HG03575 (cell line): ENCODE data around the gene MRPL37.
"Not testable (repeated sequence)": the region's sequence is repeated elsewhere in the genome, so short reads cannot be mapped to it uniquely, and the experiment has no call there.

ENCODE experiments used
- ATAC-seq: cut with Tn5 transposase; IDR thresholded peaks from one replicate; pipeline ENCODE4 v1.9.1; 2021; ENCODE audit not compliant: unreplicated experiment, insufficient number of reproducible peaks, low FRiP score; ENCODE audit errors: extremely low read depth

The MRPL37 gene

DNA sequence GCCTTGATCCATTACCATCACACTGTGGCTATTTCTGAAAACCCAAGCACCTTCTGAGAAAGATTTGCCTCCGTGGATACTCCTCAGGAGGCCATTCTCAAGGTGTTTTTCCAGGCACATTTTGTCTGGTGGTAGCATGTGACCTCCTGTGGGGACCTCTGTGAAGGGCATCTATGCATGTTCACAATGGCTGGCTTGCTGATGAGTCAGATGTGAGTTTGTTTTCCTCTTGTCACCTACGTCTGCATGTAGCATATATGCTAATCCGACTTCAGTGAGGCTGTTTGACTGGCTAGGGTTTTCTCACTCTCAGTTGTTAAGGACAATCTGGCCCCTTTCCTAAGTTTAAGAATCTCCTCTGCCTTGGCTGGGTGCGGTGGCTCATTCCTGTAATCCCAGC lies 7.9 kb downstream of the MRPL37 start:
- ATAC-seq: not testable (repeated sequence)

DNA sequence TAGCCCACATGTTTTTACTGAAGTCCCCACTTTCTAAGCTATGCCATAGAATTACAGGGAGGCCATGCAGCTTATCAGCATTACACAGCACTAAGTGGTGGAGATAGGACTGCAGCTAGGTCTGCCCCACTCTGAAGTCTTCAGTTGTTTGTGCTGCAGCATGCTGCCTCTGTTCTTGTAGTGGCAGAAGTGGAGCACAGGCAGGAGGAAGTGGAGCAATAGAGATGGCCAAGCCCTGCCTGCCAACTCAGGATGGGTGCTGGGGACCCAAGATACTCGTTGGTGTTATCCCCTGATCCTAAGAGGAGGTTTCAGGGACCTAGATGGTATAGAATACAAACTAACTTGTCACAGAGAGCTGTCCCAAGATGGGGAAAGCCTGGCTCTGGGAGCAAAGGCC lies 12.9 kb downstream of the MRPL37 start:
- ATAC-seq: no peak

DNA sequence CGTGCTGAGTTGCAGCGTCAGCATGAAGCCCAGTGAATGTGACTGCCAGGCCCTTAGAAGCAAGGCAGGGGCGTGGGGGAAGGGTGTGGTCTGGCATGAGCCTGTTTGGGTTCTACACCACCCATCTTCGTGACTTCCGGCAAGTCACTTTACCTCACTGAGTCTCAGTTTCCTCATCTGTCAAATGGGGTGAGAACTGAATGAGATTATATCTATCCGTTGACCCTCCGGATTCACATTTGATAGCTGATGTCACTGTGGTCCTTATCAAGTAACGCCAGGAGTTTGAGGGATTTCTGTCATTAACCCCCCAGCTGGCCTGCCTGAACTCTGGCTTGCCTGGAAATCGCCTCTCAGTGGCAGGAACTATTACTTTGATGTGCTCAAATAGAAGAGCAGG lies 15.6 kb downstream of the MRPL37 start:
- no peak for ATAC-seq

DNA sequence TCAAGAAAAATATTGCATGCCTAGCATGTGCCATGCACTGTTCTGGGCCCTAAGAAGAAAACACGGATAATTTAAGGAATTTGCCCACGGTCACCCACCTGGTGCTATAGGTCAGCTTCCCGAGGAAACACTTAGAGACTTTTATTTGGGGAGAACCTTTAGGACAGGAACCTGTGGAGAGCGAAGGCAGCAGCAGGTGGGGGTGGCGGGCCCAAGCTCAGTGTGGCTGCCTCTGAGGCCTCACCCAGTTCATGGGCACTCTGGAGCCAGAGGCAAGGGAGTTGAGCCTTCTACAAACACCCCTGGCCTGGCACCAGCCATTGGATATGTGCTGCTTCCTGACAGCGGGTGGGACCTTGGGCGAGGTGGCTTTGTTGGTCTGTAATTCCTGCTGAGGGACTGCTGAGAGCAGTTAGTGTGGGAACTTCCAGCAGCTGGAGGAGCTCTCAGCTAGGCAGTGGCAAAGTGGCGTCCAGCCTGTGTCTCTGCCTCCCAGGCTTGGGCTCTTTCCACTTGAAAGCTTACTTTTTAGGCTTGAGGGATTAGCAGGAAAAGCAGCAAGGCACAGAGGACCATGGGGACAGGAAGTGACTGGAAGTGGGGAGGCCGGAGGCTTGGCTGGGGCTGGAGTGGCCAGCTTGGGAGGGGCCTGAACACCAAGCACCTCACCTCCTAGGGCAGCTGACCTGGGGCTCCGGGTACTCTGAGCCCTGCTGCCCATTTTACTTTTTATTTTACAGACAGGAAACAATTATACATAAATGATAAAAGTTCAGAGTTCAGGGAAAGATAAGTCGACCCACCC lies 19.1 kb downstream of the MRPL37 start:
- ATAC-seq: no peak

DNA sequence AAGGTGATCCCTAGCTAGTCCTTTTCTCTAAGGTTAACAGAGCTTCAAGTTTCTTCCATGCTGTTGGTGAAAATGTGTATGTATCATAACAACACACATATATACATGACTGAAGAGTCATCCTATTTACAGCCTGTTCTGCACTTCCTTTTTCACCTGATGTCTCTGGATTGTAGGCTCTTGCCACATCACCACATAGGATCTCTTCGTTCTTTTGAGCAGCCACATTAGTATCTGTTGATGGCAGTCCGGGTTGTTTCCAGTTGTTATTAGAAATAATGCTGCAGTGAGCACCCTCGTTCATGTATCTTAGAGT lies 19.7 kb downstream of the MRPL37 start:
- no peak for ATAC-seq

DNA sequence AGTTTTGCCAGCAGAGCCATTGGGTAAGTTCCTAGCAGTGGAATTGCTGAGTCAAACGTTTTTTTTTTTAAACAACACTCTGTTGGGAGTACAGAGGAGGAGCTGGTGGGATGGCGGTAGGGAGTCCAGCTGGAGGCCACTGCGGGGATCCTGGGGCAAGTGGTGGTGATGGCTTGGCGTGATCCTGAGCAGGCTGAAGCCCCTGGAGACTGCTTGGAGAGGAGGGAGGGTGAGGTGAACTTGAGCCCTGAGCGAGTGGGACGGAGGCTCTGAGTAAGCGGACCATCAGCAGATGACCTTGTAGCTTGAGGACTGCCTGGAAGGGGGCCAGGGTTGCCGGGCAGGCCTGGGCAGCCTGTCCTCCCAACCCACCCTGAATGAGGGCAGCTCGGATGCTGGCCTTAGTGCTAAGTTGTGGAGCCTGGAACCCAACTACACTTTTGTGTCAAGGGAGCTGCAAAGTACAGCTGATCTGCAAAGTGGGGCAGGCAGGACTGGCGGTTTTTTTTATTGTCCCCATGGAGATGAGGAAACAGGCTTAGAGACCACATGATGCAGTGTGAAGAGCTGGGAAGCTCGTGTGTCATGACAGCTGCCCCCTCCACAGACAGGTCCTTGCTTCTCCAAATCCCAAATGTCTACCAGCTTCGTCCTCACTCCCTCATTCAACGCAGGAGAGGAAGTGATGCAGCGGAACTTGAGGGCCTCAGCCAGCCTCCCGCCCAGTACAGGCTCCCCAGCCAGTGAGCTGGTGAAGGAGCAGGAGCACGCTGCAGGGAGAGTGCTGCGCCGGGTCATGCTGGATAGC lies 20.2 kb downstream of the MRPL37 start:
- ATAC-seq: no peak

DNA sequence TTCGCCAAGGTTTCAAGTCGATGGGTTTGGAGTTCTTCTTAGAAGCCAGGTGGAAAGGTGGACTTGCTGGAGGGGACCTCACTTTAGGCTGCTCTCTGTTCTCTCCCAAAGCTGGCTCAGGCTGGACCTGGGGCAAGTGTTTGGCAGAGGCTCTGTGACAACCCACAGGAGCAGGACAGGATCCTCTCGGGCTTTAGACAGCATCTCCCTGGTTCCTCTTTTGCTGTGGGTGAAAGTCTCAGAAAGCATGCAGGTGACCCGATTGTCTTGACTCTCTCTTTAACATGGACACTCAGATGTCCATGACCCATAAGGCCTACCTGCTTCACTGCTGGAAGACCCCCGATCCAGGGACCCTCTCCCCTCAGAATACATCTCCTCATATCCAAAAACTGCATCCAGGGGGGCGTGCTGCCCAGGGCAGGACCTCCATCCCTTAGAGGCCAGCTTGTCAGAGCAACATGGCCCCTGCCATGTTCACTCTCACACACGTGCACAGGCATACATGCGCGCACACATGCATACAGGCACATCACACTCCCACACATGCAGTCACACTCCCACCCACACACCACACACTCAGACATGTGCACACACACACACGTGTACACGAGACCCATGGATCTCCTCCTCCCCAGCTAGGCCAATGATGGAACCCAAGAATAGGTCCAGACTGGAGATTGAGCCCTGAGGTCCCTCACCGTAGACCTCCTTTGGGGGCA lies 21.3 kb downstream of the MRPL37 start:
- ATAC-seq: no peak

DNA sequence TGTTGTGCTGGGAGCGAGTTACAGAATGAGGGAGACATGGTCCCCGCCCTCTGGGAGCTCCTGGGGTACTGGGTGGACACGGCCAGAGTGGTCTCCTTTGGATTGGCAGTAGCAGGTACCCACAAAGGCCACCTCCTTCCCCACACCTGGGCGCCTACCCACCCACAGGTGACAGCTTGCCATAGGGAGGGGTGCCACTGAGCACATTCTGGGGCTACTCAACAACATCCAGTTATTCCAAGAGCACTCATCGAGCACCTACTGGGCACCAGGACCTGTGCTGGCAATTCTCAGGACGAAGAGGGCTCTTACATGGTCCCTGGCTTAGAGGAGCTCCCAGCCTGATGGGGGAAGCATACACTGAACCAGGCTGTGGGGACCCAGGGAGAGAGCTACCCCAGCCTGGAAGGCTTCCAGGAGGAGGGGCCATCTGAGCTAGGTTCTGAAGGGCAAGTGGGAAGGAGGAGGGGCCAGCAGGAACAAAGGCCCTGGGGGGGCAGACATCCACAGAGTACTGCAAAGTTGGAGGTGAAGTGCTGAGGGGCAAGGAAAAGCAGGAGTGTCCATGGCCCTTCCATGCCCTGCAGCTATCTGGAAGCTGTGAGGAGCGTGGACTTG lies 22.0 kb downstream of the MRPL37 start:
- ATAC-seq: no peak

DNA sequence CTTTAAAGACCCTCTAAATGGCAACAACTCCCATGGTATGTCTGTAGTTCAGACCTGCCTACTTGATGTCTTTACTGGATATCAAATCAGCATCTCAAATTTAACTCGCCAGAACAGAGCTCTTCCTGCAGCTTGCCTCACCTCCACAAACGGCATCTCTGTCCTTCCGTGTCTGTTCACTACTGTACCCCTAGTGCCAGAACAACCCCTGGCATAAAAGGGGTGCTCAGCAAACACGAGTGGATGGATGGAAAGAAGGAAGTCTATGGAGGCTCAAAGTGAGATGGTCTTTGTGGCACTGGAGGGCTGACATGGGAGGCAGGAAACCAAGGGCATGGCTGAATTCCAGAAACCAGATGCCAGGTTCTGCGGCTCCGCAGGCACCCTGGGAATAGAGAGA lies 22.7 kb downstream of the MRPL37 start:
- ATAC-seq: no peak

DNA sequence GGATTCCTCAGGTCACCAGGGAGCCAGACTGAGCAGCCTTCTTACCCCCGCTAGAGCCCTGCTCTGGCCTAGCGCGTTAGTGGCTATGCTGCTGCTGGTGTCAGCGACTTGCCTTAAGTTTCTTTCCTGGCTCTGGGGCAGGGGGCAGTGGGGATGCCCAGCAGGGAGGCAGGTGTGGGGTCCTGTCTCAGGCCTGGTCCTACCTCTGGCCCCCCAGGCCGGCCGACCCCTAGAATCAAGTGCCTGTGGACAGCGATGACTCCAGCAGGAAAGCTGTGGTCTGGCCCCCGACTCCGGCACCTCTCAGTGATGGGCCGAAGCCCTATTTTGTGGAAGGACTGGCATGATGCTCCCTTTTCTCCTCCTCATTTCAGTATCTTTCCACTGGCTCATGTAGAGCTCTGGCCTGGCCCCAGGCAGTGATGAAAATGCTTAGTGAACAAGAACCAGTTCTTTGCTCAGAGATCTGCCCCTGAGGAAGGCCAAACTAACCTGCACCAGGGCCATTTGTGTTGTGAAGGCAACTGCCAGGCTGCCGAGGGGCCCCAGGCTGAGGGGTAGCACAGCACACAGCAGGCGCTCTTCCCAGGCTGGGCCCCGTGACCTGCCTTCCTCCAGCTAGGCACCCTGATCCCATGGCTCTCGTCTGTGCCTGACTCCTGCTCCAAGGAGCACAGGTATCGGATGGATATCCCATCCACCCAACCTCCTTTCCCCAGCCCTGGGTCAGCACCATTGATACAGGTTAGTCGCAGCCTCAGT lies 23.7 kb downstream of the MRPL37 start:
- no peak for ATAC-seq

DNA sequence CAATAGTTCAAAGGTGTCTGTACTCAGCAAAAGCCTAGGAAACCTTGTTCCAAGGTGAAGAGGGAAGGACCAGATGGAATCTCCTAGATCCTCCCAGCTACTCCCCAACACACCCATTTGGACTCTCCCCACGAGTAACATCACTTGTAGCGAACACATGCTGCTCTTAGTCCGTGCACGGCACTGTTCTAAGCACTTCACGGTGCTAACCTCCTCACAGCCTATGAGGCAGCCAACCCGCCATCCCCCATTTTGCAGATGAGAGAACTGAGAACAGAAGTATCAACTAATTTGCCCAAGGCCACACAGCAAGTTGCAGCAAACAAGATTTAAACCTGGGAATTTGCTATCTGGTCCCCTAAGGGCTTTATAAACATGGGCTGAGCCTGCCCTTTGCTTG lies 24.3 kb downstream of the MRPL37 start:
- no peak for ATAC-seq

DNA sequence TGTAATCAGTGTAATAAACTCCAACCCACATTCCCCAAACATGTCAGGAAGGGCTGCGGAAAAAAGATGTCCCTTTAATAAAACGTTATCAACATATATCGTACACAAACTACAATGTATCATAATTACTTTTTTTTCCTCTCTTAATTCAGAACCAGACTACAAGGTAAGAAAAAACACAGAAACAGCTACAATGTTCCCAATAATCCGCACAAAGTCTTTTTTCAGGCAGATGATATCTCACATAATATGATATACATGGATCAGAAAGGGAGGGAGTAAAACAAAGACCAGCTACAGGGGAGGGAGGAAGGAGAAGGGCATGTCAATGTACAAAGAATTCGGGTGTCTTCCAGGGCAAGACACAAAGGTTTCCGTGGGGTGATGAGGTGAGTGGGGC lies 25.4 kb downstream of the MRPL37 start:
- no peak for ATAC-seq

DNA sequence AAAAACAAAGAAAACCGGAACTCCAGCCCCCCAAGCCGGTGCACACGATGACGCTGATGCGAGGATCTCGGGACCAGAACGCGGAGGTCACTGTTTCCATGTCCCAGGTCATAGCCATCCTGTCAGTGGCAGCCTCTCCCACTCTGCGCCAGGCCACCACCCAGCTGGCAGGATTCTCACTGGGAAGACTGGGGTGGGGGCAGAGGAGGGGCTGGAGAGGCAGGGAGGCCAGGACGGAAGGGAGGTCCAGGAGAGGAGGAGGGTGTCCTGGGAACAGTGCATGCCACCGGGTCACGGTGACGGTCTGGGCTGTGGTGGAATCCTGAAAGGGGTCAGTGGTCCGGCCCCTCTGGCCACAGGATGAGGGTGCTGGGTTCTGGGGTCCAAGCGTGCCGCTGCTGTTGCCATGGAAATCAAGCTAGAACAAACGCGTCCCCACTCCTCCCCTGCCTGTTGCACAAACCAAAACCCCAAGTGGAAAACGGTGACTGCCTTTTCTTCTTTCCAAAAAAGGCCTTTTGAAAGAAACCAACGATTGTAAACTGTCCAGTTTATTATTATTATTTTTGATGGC lies 26.1 kb downstream of the MRPL37 start:
- ATAC-seq: no peak

DNA sequence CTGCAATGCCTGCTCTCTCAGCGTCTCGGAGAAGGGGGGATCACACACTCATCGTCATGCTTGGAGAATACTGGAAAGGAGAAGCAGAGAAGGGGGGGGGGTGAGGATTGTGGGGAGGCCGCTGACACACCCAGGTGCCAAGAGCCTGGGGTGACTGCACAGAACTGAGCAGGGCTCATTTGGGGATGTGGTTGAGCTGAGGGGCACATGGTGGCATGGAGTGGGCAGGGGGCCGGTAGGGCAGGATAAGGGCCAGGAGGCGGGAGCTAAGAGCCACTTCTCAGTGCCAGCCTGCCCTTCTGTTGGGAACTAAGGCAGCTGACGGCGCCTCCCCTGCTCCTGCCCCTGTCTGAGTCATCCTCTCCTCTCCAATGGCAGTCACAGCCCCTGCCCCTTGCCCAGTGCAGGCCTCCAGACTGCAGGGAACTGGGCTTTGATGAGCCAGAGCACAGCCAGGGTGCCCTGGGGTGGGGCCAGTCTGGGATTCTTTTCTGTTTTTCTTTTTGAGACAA lies 27.2 kb downstream of the MRPL37 start:
- ATAC-seq: no peak

DNA sequence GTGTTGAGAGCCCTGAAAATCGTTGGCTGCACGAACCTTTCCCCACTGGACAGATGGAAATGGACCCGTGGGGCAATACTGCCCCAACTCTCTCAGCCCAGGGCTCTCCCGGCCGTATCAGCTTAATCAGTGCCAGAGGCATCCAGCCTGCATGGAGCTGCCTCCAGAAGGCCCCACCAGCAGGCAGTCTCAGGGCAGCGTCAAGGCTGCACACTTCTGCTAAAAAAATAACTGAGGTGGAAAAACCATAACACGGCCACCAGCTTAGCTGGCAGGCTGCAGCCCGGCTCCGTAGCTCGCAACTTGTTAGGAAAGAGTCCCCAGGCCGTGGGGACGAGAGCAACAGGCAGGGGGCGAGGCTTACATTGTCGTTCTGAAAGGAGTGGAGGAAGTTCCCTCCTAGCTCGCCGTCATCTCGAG lies 27.9 kb downstream of the MRPL37 start:
- no peak for ATAC-seq

DNA sequence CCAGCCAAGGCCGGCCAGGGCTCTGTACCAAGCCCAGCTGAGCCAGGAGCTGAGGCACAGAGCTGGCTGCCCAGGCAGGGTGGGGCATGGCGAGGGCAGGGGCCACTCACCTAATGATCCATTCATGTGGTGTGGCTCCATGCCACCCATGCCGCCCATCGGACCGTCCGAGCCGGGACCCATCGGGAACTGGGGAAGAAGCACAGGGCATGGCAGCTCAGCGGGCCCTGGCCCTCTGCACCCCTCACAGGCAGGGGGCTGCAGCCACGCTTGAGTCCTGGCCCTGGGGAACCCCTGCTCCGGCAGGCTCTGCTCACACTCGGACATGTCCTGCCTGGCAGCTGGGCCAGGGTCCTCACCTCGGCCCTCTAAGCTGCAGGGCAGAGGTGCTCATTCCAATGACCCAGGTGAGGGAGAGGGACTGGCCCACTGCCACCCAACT lies 28.7 kb downstream of the MRPL37 start:
- no peak for ATAC-seq

DNA sequence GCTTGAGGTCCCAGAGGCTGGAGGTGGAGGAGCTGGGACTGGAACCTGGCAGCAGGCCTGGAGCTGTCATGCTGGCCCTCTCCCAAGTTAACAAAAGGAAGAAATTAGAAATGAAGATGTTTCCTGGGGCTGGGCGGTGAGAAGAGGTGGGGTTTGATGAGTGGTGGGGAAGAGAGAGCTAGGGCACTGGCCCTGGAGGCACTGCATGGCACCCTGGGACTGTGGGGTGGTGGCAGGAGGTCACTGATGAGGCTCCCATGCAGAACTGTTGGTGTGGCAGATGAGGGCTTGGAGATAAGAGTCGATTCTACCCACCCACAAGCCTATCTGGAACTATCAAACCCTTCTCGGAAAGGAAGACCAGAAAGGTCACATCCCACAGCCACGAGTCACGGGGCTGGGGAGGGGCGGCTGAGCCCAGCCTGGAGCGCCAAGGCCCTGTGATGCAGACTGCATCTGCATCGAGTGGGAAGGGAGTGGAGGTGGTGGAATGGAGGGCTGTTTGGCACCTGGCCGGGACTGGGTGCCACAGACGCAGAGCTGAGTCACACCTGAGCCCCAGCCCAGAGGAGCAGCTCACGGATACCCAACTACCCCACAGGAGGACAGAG lies 29.4 kb downstream of the MRPL37 start:
- ATAC-seq: no peak
